K562 (cell line): ENCODE results near the gene SCNN1B. TPM values are rescaled to one million over a fixed set of nuclear protein-coding genes. Genes with fewer than 3 reads are reported as not detected.

Source experiments
- ATAC-seq: fragments of 200-7000 bp; cut with Tn5 transposase; 3 replicates; pipeline ENCODE4 v1.9.1; 2020; ENCODE audit warnings: moderate library complexity
- BruUV-seq: library from RNA; stranded (reverse); fragments of 400-500 nt; replicated peaks from 2 replicates; lab custom pipeline; 2021; lab: Mats Ljungman, UMichigan
- CTCF ChIA-PET: fragments of 300-600 bp; formaldehyde crosslinking; extraction: SDS; loops from one replicate; lab custom pipeline; 2021; ENCODE audit warnings: low intra/inter-chr PET ratio; lab: Yijun Ruan, JAX
- POLR2A ChIA-PET: fragments of 300-600, 350-650 bp; sonication (Branson Sonifier 250); formaldehyde crosslinking; extraction: SDS; loops from one replicate; lab custom pipeline; 2021; ENCODE audit warnings: antibody characterized with exemption, inconsistent platforms; lab: Yijun Ruan, JAX
- DNase-seq, 4 experiments: peaks; one replicate each; pipeline versions ENCODE4 v3.0.0 to v3.0.0-alpha.2; 2011 to 2018; ENCODE audit warnings: low spot score in 3 of 4, mixed read lengths in 3 of 4; ENCODE audit errors: extremely low read depth in 1 of 4
- FAIRE-seq: peaks from 2 replicates; lab custom pipeline; 2011; peaks lifted over from hg19 to GRCh38; lab: Jason Lieb, UNC
- H2AFZ ChIP-seq: 2 replicates; pipeline ENCODE4 v1.6.0; 2011; ENCODE audit warnings: low read depth, low read length, control low read depth, inconsistent platforms
- H3K27ac ChIP-seq: fragments of 200-600 bp; 3 replicates; pipeline ENCODE4 v1.8.0; 2011; ENCODE audit warnings: low read depth, mild to moderate bottlenecking, control low read depth, inconsistent platforms, low read length, moderate library complexity, mixed read lengths; ENCODE audit errors: extremely low read depth
- H3K27me3 ChIP-seq, 2 experiments: fragments of 300-600 bp in 1 of 2; 2 replicates in 1 of 2; 3 replicates in 1 of 2; pipeline versions ENCODE4 v1.6.0 to v1.8.0; 2011; ENCODE audit warnings: inconsistent platforms in 2 of 2, low read length in 2 of 2, mild to moderate bottlenecking in 1 of 2, mixed read lengths in 1 of 2, moderate library complexity in 1 of 2; ENCODE audit not compliant: control insufficient read depth in 2 of 2, insufficient read depth in 2 of 2
- H3K36me3 ChIP-seq: fragments of 300-600 bp; 3 replicates; pipeline ENCODE4 v1.8.0; 2011; ENCODE audit warnings: mild to moderate bottlenecking, low read length, inconsistent platforms; ENCODE audit not compliant: control insufficient read depth, insufficient read depth
- H3K4me1 ChIP-seq, 2 experiments: fragments of 200-600 bp in 1 of 2; replicated peaks in 1 of 2; 2 replicates in 1 of 2; 3 replicates in 1 of 2; pipeline versions ENCODE4 v1.5.1 to v1.8.0; 2011; ENCODE audit warnings: inconsistent platforms in 2 of 2, low read length in 2 of 2, mild to moderate bottlenecking in 1 of 2, mixed read lengths in 1 of 2, moderate library complexity in 1 of 2; ENCODE audit not compliant: control insufficient read depth in 2 of 2, insufficient read depth in 2 of 2
- H3K4me2 ChIP-seq: 2 replicates; pipeline ENCODE4 v1.6.1; 2011; ENCODE audit warnings: low read length, control low read depth, inconsistent platforms, mixed read lengths; ENCODE audit not compliant: insufficient read depth
- H3K4me3 ChIP-seq: fragments of 200-600 bp; sonication (generic), shearing (Covaris generic); 2 replicates; pipeline ENCODE4 v1.5.1; 2016; ENCODE audit warnings: control low read depth, inconsistent platforms
- H3K79me2 ChIP-seq: fragments of 200-600 bp; 3 replicates; pipeline ENCODE4 v1.8.0; 2011; ENCODE audit warnings: low read length, inconsistent platforms; ENCODE audit not compliant: control insufficient read depth, insufficient read depth
- H3K9ac ChIP-seq, 2 experiments: 2 replicates each; pipeline versions ENCODE4 v1.6.0 to v1.6.1; 2011; ENCODE audit warnings: low read depth in 2 of 2, low read length in 2 of 2, control low read depth in 1 of 2, inconsistent platforms in 1 of 2, mild to moderate bottlenecking in 1 of 2, mixed read lengths in 1 of 2; ENCODE audit not compliant: insufficient read depth in 1 of 2
- H3K9me1 ChIP-seq: one replicate; pipeline ENCODE4 v1.6.0; 2011; ENCODE audit warnings: inconsistent platforms, mild to moderate bottlenecking, low read length, moderate library complexity; ENCODE audit not compliant: control insufficient read depth, insufficient read depth
- H3K9me3 ChIP-seq: replicated peaks from 2 replicates; pipeline ENCODE4 v1.5.1; 2011; ENCODE audit warnings: low read depth, low read length, inconsistent platforms; ENCODE audit not compliant: control insufficient read depth, insufficient read depth
- H4K20me1 ChIP-seq: replicated peaks from 2 replicates; pipeline ENCODE4 v1.6.1; 2011; ENCODE audit warnings: low read length, inconsistent platforms, mixed read lengths; ENCODE audit not compliant: control insufficient read depth, insufficient read depth
- ATF7 ChIP-seq: fragments of 450-650 bp; IDR thresholded peaks from 2 replicates; pipeline ENCODE4 v1.7.1; 2014; ENCODE audit warnings: mild to moderate bottlenecking, moderate library complexity
- C11orf30 ChIP-seq: fragments of 450-650 bp; IDR thresholded peaks from 2 replicates; pipeline ENCODE4 v1.6.1; 2016; ENCODE audit warnings: low read depth, mild to moderate bottlenecking
- ELF4 ChIP-seq: fragments of 450-650 bp; formaldehyde crosslinking; IDR thresholded peaks from 2 replicates; pipeline ENCODE4 v1.4.0; 2022; ENCODE audit warnings: missing genetic modification characterization
- FOXA3 ChIP-seq, 2 experiments: fragments of 450-650 bp in 1 of 2; sonication (generic) in 1 of 2; formaldehyde crosslinking; IDR thresholded peaks in 1 of 2; conservative IDR thresholded peaks in 1 of 2; 2 replicates each; pipeline versions ENCODE4 v1.4.0 to v1.8.0; 2020 to 2022; ENCODE audit warnings: mild to moderate bottlenecking in 2 of 2, missing genetic modification reagents in 1 of 2
- GATAD2A ChIP-seq: fragments of 450-650 bp; IDR thresholded peaks from 2 replicates; pipeline ENCODE4 v1.6.1; 2017
- KAT8 ChIP-seq: fragments of 450-650 bp; IDR thresholded peaks from 2 replicates; pipeline ENCODE4 v1.6.1; 2016; ENCODE audit warnings: low read depth, mild to moderate bottlenecking
- KHSRP ChIP-seq: fragments of 450-650 bp; IDR thresholded peaks from 2 replicates; pipeline ENCODE4 v1.6.1; 2017
- SNRNP70 ChIP-seq: fragments of 200-400 bp; formaldehyde crosslinking; optimal IDR thresholded peaks from 2 replicates; pipeline ENCODE3; 2017; ENCODE audit warnings: low read depth, low read length
- TSC22D4 ChIP-seq: fragments of 450-650 bp; IDR thresholded peaks from 2 replicates; pipeline ENCODE4 v1.6.1; 2016; ENCODE audit warnings: missing genetic modification characterization, missing biosample characterization, control low read depth
- ZNF507 ChIP-seq: conservative IDR thresholded peaks from 2 replicates; pipeline ENCODE4 v1.6.1; 2017; ENCODE audit warnings: missing genetic modification characterization, missing compliant biosample characterization
- WGBS: fragments of 100-300 bp; shearing (Covaris generic); methylation state at CpG from one replicate; pipeline ENCODE4 v1.1.6; 2016; ENCODE audit warnings: low coverage, mixed read lengths; ENCODE audit not compliant: insufficient coverage; ENCODE audit errors: missing lambda C conversion rate; 5-methylcytosine and 5-hydroxymethylcytosine counted together
- in situ Hi-C: fragments of 300-500 bp; cut with MboI; formaldehyde crosslinking; loops from 4 replicates; pipeline ENCODE4 v1.15.0; 2018; ENCODE audit warnings: inconsistent platforms, mixed read lengths
- intact Hi-C: fragments of 100-400 bp; cut with micrococcal nuclease; formaldehyde crosslinking; loops from 2 replicates; pipeline ENCODE4 v1.14.2; 2022
- polyA plus RNA-seq, 8 experiments: library from polyadenylated mRNA; depleted of rRNA in 4 of 8; stranded (reverse) in 5 of 8; unstranded in 3 of 8; fragments of >200 nt; fragmentation: Nextera tagmentation in 2 of 8; fragmentation: Illumina TruSeq in 1 of 8; extraction: Ambion mirVana in 2 of 8; extraction: Trizol in 1 of 8; gene quantifications; 2 replicates each; pipeline versions ENCODE4 v1.2.1 to v1.2.3, GENCODE V29; 2011 to 2014; ENCODE audit warnings: inconsistent platforms in 1 of 8, missing spikeins in 1 of 8
- total RNA-seq, 7 experiments: library from RNA; depleted of rRNA in 6 of 7; stranded (reverse); fragments of >200 nt in 6 of 7; fragmentation: Illumina TruSeq in 2 of 7; extraction: Trizol in 2 of 7; gene quantifications; 2 replicates each; pipeline versions ENCODE4 v1.2.1 to v1.2.3, GENCODE V29; 2011 to 2021; ENCODE audit warnings: low replicate concordance in 1 of 7
- TF ChIP-seq, protein P1 (sequence below): fragments of 250-450 bp; sonication (Bioruptor Pico); IDR thresholded peaks from 2 replicates; pipeline ENCODE4 v1.5.1; 2021; ENCODE audit warnings: mild to moderate bottlenecking
- TF ChIP-seq, protein P2 (sequence below): fragments of 250-450 bp; sonication (Bioruptor Pico); IDR thresholded peaks from 2 replicates; pipeline ENCODE4 v1.5.0; 2021

Gene SCNN1B
- total and polyA plus RNA-seq, 9 of the 15 experiments (the other 6 are each of a cell fraction or from before 2014, with no cell fraction given): not detected

DNA sequence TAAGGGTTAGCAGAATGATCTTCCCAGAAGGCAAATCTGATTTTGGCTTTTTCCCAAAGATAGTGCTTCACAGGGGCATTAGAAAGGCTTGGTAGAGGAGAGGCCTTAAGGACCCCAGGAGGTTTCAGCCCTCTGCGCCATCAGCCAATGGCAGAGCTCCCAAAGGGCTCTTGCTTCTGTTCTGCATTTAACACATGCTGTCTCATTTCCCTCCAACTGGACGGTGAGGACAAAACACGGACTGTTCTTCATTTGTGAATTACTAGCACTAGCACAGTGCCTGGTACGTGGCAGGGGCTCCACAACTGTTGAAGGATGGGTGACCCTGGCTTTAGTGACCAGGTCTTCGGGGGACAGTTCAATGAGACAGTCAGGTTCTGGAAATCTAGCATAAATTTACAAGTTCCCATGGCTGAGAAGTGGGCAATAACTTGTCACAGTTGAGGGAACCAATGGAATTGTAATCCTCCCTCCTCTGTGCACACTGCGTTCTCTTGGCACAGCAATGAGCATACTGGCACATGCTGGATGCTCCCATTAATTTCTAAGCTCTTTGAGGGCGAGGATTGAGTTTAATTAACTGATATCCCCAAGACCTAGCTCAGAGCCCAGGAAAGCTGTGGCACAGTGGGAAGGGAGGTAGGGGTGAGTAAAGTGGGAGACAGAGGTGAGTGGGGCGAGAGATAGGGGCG lies 105.5 kb downstream of the SCNN1B start:
- BruUV-seq: no TSS peak
- no peaks in the 10 kb centered on the region for H3K79me2 ChIP-seq
- 79% methylated on average over 6 of the region's 9 CpGs for WGBS
- ChIA-PET CTCF (no interaction called here), POLR2A (interaction anchor here (1.0 kb wide), 1 partner anchor 41 kb away, joined by 3 read pairs; no protein-coding TSS in a partner anchor)
- H3K4me2 ChIP-seq: no peak overlapping the region
- no peak overlapping the region for H3K4me3 ChIP-seq
- in situ Hi-C loops (no loop called here), intact Hi-C loops (no loop called here)
- ATAC-seq (no peak), FAIRE-seq (no peak), DNase-seq (no peak)
- H3K9me3 ChIP-seq: no peaks in the 10 kb centered on the region
- H4K20me1 ChIP-seq: peaks cover 4% of the 10 kb centered on the region; the same call in 1 of the 2 replicates
- no peak overlapping the region for H3K9ac ChIP-seq
- no peak overlapping the region for H2AFZ ChIP-seq
- no peaks in the 10 kb centered on the region for H3K4me1 ChIP-seq
- peaks cover 64% of the 10 kb centered on the region; the same call in 2 of the 3 replicates for H3K36me3 ChIP-seq
- no peaks in the 10 kb centered on the region for H3K9me1 ChIP-seq
- H3K27me3 ChIP-seq: no peaks in the 10 kb centered on the region
- H3K27ac ChIP-seq: no peak overlapping the region
- TF ChIP-seq, protein P1, sequence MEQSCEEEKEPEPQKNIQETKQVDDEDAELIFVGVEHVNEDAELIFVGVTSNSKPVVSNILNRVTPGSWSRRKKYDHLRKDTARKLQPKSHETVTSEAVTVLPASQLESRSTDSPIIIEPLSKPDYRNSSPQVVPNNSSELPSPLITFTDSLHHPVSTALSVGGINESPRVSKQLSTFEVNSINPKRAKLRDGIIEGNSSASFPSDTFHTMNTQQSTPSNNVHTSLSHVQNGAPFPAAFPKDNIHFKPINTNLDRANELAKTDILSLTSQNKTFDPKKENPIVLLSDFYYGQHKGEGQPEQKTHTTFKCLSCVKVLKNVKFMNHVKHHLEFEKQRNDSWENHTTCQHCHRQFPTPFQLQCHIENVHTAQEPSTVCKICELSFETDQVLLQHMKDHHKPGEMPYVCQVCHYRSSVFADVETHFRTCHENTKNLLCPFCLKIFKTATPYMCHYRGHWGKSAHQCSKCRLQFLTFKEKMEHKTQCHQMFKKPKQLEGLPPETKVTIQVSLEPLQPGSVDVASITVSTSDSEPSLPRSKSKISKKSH (CRISPR knock-in tag): no peak
- TF ChIP-seq ELF4 (CRISPR knock-in tag) (no peak), KHSRP (no peak), TSC22D4 (tag) (no peak), ZNF507 (no peak), KAT8 (no peak), GATAD2A (no peak), FOXA3 (CRISPR knock-in tag; conservative IDR thresholded peaks at IDR 0.05 in 1 of 2, IDR thresholded peaks at IDR 0.05 in 1 of 2) (no peak), C11orf30 (no peak), ATF7 (no peak), SNRNP70 (no peak)
- TF ChIP-seq, protein P2, sequence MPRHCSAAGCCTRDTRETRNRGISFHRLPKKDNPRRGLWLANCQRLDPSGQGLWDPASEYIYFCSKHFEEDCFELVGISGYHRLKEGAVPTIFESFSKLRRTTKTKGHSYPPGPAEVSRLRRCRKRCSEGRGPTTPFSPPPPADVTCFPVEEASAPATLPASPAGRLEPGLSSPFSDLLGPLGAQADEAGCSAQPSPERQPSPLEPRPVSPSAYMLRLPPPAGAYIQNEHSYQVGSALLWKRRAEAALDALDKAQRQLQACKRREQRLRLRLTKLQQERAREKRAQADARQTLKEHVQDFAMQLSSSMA (CRISPR knock-in tag): no peak
- TF ChIP-seq, all 486 proteins: peak for 0
